GM19238 (cell line): Measurements from ENCODE around the gene TRAK1.

Experiments used
- DNase-seq: peaks from one replicate; pipeline ENCODE4 v3.0.0; 2011; ENCODE audit warnings: low spot score; ENCODE audit not compliant: insufficient read length

The TRAK1 gene

DNA sequence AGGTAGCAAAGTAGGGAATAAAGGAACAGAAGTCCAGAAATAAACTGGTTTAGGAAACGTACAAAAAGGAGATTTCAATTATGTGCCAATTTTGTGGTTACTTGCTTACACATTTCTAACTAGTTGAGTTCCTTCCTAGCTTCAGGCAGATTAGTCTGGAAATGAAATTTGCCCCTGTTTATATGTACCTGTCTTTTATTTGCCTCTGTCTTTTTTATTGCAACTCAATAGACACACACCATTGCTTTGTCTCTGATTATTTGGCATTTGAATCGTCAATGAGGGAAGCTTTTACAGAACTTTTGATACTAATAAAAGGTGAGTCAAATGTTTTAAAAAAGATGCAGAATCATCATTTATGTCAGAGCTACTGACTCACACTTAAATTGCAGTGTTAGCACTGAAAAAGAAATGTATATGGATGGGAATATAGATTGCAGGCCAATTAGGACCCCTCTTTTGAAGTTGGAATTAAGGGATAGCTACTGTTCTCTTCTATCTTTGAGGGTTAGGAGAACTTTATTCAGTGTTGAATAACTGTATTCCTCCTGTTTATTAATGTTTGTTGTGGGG lies 60.5 kb downstream of the TRAK1 start:
- no peak for DNase-seq

DNA sequence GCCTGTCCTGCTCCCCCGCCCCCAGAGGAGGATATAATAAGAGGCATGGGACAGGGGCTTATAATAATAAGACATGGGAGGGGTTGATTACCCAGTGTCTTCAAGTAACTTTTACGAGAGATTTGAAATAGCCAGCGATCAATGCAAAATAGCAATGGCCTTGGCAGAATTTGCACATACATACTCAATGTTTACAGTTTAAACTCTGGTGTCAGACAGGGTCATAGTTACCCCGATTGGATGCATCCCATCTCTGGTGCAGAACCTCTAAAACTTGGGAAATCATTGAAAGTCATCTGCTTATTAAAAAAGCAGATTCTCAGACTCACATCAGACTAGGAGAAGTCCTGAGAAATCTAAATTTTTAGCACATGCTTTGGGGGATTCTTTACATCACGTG lies 61.0 kb downstream of the TRAK1 start:
- DNase-seq = no peak

DNA sequence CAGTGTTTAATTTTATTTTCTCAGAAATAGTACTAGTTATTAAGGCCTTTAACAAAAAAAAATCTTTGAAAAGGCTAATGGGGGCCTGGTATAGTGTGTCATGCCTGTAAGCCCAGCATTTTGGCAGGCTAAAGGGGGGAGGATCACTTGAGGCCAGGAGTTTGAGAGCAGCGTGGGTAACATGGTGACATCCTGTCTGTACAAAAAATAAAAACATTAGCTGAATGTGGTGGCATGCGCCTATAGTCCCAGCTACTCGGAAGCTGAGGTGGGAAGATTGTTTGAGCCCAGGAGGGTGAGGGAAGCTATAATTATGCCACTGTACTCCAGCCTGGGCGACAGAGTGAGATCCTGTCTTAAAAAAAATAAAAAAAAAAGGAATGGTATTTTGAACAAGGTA lies 61.9 kb downstream of the TRAK1 start:
- DNase-seq = no peak

DNA sequence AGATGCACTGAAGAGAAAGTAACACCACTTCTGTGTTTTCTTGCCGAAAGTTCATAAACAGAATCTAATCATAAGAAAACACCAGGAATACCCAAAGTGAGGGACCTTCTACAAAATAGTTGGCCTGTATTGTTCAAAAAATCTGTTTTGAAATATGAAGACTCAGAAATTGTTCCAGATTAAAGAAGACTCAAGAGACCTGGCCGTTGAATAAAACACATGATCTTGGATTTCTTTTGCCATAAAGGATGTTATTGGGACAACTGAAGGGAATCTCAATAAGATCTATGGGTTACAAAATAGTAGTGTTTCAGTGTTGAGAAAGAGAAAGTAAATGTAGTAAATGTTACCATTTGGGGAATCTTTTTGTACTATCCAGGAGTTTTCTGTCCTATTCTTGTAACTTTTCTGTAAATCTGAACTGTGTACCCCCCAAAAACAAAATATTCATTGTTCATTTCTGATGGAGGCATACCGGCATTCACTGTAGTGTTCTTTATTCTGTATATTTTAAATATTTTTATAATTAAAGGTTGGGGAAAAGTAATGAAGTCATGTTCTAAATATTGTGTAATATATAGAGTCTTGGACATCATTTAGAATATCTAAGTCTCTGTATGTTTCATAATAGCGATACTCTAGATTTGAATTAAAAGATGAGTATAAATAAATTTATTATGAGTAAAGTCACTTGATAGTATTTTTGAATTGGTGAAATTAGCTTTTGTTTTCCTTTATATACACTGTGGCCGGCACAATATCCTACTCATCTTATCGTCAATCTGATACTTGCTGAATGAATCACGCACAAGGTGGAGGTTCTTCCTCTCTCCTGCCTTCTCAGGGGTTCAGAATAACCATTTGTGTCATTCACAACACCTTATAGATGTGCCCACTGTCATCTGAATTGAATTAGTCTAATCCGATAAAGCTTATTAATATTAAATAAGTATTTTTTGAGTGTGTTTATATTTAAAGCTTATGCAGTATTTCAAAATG lies 66.7 kb downstream of the TRAK1 start:
- DNase-seq = no peak

DNA sequence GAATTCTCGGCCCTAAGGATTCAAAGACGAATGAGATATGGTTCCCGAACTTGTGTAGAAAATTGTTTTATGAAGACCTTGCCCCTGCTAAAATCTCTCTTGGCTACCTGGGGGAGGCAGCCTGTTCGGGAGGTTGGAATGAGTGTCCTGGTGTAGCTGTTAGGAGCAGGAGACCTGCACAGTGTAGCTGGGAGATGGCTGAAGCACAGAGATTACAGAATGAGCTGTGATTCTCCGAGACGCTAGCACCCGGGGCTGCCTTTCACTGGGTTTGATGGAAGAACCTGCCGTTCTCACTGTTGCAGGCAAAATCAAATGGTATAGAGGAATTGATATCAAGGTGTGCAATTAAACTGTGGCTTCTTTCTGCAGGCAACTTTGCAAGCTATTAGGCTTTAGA lies 68.0 kb downstream of the TRAK1 start:
- no peak for DNase-seq

DNA sequence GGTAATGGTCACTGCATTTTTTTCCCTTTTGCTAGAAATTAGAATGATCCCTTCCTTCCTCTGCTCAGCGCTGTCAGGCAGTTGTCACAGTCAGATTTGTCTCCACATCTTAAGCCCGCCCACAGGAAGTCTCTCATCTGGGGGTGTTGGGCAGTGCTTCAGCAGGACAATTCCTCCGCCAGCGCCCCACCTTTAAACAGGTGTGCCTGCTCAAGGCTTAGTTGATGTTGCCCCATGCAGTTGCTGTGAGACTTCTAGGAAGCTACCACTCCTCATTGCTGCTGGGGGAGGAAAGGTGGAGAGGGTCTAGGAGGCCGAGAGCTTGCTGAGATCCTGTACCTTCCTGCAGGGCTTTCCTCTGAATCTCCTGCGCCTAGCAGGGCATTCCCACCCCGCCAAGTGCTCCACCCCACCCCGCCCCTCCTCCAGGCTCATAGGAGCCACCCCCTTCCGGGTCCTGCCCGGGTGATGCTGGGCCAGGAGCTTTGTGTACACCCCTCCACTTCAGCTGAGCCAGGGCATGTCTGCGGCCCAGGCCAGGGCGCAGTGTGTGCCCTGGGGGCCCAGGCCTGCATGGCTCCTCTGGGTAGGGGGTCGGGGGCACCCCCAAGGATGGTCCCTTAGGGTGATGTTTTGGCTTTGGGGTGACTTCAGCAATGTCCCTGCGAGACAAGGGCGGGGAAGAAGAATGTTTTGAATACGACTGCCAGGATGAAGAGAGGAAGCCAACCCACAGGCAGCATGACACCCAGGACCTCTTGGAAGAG lies 68.7 kb downstream of the TRAK1 start:
- peak; percentile 53 for DNase-seq

DNA sequence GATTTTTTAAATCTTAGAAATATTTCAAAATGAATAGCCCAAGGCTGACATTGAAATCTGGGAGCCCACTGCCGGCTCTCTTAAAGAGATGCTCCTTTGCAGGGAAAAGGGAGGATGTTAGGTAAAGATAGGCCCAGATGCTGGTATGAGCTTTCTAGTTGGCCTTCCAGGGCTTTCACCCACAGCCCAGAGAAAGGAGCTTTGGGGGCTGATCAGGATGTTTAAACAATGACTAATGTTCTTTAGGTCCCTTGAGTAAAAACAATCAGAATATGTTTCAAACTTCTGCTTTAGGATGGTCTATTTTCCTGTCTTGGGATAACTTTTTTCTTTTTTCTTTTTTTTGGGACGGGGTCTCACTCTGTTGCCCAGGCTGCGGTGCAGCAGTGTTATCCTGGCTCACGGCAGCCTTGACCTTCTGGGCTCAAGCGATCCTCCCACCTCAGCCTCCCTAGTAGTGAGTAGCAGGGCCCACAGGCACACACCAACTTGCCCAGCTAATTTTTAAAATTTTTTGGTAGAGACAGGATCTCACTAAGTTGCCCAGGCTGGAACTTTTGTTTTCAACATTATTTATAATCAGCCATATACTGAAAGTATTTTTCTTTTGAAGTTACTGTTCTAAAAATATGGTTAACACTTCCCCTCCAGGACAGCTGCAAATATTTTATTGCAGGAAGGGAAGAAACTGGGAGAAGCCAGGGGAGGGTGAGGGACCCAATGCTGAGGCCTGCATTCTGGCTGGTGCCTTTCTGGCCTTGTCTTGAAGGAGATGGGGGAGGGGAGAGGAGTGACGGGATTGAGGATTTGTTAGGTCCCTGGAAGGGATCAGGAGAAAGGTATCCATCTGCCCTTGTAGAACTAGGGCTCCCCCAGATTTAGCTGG lies 70.1 kb downstream of the TRAK1 start:
- no peak for DNase-seq

DNA sequence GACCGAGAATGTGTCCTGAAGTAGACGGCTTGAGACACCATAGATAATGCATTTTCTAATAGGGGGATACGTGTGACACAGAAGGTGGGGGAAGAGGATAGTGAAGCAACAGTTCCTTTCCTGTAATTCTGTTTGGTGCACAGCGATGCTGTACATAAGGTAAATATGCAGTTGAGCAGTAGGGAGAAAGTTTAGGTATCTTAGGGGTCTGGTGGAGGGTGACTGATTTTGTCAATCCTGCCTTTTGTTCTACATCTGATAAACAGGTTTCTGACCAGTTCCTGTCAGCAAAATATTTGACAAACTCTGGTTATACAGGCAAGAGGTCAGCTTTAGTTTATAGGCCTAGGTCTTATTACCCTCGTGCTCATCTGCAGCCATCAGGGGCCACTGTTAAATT lies 71.3 kb downstream of the TRAK1 start:
- DNase-seq = no peak

DNA sequence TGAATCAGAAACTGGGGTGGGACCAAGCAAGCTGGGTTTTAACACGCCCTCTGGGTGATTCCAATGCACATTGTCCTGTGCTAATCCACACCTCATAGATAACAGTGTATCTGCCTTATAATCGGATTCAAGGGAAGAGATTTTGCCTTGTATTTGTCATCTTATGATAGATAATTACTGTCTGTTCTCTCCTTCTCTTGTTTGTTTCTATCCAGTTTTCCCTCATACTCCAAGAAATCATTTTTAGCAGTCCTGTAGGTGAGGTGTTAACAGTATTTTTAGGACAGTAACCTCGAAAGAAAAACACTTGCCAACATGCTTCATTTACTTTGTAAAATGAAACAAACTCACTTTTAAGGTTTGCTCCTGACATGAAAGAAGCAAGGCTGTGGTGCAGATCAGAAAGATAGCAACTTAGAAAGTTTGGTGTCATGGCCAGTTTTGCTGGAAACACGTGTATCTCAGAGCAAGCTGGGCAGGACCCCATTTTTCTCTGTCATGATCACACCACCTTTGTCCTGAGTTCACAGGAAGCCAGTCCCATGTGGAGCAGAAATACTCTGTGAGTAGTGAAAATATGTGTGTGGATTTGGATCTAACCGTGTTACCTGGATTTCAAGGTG lies 72.6 kb downstream of the TRAK1 start:
- DNase-seq = no peak

DNA sequence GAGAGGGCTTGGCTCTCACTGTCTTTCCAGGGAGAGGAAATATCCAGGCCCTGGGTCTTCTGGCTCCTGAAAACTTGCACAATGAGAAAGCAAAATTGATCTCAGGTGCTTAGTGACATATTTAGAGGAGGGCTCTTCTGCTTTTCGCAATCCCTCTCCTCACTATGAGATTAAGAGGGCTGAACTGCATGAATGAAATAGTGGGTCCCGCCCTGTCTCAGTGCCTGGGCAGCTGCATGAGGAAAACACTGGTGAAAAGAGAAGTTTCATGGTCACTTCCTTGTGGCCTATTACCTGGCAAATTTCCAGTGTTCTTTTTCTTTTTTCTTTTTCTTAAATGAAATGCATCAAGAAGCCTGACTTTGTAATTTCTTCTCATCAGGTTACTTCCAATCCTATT lies 73.5 kb downstream of the TRAK1 start:
- DNase-seq = no peak

DNA sequence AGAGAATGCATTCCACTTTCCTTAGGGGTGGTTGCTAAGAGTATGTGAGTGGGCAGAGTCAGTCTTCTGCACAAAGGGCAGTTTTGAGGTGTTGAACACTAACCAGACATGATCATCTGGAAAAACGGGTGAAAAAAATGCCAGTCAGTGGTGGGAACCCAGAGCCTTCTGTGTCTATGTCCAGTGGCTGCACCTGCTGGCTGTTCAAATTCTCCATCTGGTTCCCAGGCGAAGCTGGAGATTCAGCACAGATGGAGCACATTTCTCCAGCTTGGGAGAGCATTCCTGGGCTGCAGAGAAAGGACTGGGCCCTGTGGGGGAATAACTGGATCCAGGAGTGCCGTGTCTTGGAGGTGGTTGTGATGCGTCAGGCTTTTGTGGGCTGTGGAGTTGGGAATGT lies 74.1 kb downstream of the TRAK1 start:
- no peak for DNase-seq

DNA sequence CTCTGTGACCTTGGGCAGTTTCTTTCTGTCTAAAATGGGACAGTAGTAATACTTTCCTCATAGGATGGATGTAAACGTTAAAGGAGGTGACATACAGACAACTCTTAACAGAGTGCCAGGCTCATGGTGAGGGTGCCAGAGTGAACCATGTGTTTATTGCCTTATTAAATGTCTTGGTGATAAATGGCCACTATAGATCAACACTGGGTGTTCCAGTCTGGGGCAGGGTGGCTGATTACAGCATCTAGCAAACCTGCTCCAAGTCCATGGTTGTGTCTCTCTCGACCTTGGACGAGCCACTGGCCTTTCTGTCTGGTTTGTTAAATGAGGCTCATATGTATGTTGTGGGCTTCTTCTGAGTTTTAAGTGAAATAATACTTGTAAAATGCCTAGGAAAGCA lies 75.1 kb downstream of the TRAK1 start:
- no peak for DNase-seq

DNA sequence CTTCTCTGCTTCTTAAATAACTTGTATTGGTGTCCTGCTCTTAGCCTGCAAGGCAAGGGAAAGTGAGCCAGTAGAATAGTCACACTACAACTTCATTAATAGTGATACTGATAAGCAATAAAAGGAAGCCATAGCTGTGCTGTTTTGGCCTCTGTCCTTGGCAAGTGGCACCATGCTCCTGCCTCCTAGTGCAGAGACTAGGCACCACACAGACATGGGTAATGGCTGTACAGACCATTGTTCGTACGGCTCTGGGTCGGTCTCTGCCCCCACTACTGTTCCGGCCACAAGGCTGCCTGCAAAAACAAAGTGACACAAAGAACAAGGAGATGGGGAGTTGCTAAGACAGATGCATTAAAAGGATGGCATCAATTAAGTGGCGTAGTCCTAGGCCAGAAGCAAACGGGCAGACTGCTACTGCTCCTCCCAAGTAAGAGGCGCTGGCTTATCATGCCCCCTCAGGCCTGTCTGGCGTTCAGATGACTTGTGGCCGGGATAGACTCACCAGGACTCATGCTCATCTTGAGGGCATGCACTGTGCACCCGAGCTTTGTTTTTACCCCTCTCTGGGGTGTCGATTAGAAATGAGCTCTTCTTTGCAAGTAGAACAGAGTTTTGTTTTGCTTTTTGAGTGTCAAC lies 75.6 kb downstream of the TRAK1 start:
- DNase-seq = no peak

DNA sequence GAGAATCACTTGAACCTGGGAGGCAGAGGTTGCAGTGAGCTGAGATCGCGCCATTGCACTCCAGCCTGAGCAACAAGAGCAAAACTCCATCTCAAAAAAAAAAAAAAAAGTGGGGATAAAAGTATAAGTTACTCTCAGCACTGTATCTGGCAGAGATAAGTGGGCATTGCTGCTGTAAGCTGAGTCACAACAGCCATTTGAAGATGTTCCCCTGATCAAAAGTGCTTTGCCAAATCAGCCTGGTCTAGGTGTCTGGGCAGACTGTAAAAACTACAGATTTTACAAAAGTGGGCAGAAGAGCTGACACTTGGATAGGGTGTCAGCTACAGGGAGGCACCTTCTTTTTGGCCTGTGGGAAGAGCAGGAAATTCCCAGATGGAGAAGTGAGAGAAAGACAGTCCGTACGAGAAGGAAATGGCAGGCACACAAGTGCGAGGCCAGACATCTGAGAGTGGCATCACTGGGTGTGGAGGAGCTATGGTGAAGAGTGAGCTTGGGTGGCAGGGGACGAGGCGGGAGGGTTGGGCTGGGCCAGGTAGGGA lies 78.5 kb downstream of the TRAK1 start:
- DNase-seq = no peak

DNA sequence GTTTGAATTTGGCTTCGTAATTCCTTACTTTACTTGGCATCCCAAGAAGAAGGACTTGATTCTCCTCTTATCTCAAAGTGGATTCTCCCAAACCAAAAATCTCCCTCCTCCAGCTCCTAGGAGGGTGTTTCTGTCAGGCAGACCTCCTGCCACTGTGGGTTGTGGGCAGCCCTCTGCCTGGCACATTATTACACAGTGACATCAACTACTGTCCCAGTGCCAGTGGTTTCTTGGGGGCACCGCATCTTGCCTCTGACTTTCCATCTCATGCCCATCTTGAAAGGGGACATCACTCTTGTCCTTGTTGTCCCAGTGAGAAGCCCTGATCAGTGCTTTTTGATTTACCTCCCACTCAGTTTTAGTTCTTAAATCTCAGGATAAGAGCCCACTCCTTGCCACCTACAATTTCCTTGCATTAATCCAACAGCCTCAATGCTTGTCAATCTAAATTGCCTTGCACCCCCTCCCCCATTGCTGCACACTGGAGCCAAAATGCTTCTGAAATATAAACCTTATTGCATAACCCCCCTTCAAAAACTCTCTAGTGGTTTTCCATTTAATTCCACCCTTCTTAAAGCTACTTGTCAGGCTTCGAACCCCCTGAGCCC lies 81.0 kb downstream of the TRAK1 start:
- DNase-seq = no peak

DNA sequence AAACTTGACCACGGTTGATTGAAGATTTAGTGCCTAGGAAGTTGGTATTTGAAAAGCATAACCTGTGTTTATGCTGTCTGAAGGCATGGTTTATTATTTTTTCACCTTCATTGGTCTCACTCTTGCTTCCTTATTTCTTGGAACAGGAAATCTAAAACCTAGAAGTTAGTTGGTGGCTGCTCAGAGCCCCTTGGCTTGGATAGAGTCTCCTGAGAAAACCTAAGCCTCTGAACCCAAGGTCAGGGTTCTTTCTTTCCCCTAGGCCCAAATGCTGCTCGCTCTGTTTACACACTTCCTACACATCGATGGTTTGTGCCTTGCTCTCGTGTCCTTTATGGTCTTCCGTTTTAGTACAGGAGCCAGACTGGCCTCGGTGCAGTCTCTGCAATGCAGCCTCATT lies 82.2 kb downstream of the TRAK1 start:
- no peak for DNase-seq

DNA sequence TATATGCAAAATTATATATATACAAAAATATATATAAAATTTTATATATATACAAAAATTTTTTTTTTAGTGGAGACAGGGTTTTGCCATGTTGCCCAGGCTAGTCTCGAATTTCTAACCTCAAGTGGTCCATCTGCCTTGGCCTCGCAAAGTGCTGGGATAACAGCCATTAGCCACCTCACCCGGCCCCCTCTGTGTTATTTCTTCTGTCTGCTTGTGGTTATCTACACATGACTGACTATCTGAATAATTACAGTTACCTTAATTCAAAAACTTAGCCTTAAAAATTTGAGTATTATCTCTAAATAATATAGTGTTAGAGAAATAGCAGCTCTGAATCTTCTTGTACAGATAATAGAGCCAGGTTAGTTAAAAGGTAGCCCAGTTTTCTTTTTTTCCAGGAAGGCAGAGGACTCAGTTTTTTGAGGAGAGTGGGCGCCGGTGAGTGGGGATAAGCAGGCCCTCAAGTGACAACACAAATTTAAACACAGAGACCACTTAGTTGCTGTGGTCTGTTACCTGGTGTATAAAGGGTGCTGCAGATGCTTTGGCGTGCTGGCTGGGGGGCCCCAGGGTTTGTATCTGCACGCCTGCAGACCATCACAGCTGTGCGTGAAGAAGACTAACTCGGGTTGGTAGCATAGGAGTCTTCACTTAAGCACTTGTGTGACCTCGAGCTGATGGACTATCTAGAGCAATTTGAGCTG lies 83.7 kb downstream of the TRAK1 start:
- no peak for DNase-seq

DNA sequence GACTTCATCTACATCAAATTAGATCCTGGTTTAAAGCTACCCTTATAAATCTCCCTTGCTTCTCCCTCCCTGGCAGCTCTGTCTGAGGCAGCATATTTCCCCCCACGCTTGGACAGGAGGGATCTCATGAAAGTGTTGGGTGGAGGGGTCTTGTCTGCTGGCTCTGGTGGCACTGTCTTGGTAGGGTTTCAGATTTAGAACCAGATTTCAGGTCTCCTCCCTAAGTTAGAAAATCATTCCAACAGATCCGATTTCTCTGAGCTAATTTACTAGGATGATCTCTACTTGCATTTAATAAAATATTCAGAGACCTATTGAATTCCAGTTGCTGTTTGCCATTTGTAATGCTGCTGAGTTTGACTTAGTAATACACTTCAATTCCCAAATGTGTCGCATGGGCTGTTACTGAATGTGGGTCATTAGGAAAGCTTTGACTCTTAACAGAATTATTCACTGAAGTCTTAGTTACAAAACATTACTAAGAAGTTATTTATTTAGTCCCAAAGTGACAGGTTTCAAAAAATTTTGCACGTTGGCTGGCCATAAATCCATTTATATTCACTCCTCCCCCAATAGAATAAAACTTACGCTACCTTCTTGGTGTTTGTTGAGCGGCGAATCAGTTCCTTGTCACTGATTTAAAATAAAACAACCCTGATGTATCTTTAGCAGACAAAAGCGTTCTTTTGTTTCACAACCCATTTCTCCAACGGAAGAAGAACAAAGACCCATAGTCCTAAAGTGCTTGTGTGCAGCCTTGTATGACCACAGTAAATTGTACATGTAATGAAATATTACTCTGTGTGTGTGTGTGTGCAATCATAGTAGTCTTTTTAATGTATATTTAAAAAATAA lies 84.5 kb downstream of the TRAK1 start:
- no peak for DNase-seq
